AG09309 (cell line): ENCODE results near the gene OR2A14.
"Not testable (repeated sequence)": the region's sequence is repeated elsewhere in the genome, so short reads cannot be mapped to it uniquely, and the experiment has no call there.

Experiments
- DNase-seq: peaks from one replicate; pipeline ENCODE4 v3.0.0-alpha.2; 2010; ENCODE audit warnings: low read depth
- H3K4me3 ChIP-seq: 2 replicates; pipeline ENCODE4 v1.5.1; 2011; ENCODE audit warnings: mild to moderate bottlenecking, low read depth, low read length, moderate library complexity; ENCODE audit not compliant: control insufficient read depth
- TF ChIP-seq, protein P1 (sequence below): IDR thresholded peaks from 2 replicates; pipeline ENCODE4 v1.5.1; 2011; ENCODE audit warnings: mild to moderate bottlenecking, low read depth, low read length, inconsistent platforms; ENCODE audit not compliant: insufficient read depth, control insufficient read depth; ENCODE audit errors: missing control alignments

The OR2A14 gene

DNA sequence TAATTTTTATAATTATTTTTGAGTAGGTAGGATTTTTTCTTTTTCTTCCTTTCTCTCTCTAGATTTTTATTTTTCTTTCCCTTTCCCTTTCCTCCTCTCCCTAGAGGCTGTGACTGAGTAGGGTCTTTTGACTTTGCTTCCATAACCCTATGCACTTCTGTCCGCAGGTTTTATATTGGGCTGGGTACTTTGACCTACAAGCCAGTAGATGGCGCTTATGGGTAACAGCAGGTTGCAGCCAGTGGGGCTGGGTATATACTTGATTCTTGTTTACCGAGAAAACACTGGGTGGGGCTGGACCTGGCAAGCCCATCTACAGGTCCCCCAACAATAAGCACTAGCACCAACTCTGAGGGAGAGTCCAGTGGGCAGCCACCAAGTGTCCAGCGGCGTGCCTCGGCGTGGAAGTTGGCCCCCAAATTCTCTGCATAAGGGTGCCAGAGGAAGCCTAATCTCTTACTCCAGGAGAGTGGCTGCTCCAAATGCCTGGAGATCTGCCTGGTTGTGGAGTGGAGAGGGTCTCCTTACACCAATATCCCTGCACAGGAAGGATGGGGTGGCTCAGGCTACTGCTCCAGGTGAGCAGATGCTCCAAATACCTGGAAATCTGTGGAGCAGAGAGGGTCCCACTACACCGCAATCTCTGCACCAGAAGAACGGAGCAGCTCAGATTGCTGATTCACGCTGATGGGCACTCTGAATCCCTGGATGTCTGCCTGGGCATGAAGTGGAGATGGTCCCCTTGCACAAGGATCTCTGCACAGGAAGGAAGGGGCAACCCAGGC, 55.6 kb downstream of the OR2A14 start:
- TF ChIP-seq, protein P1, sequence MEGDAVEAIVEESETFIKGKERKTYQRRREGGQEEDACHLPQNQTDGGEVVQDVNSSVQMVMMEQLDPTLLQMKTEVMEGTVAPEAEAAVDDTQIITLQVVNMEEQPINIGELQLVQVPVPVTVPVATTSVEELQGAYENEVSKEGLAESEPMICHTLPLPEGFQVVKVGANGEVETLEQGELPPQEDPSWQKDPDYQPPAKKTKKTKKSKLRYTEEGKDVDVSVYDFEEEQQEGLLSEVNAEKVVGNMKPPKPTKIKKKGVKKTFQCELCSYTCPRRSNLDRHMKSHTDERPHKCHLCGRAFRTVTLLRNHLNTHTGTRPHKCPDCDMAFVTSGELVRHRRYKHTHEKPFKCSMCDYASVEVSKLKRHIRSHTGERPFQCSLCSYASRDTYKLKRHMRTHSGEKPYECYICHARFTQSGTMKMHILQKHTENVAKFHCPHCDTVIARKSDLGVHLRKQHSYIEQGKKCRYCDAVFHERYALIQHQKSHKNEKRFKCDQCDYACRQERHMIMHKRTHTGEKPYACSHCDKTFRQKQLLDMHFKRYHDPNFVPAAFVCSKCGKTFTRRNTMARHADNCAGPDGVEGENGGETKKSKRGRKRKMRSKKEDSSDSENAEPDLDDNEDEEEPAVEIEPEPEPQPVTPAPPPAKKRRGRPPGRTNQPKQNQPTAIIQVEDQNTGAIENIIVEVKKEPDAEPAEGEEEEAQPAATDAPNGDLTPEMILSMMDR, result peak; percentile 39
- not testable (repeated sequence) for DNase-seq, H3K4me3 ChIP-seq

GRCh38 chr7:144179165-144179479, 56.1 kb downstream of the OR2A14 start:
- not testable (repeated sequence) for H3K4me3 ChIP-seq, DNase-seq
